Common myeloid progenitor, CD34-positive (primary cell): ENCODE measurements around the gene TMEM45B.
"Not testable (repeated sequence)": the region's sequence is repeated elsewhere in the genome, so short reads cannot be mapped to it uniquely, and the experiment has no call there.

ENCODE experiments used
- CTCF ChIA-PET: fragments of 350-600 bp; sonication (Branson Sonifier 250); formaldehyde crosslinking; loops from one replicate; lab custom pipeline; 2021; ENCODE audit warnings: antibody characterized with exemption; lab: Charles Lee
- POLR2A ChIA-PET: fragments of 350-600 bp; sonication (Branson Sonifier 250); formaldehyde crosslinking; loops from one replicate; lab custom pipeline; 2021; ENCODE audit warnings: antibody characterized with exemption; lab: Charles Lee
- DNase-seq, 3 donors: peaks; one replicate each; pipeline versions ENCODE4 v3.0.0 to v3.0.0-alpha.2; 2013
- H3K27ac ChIP-seq, 2 experiments: 1 replicate in 1 of 2; 2 replicates in 1 of 2; pipeline ENCODE4 v1.7.0; 2013; ENCODE audit warnings: inconsistent platforms in 2 of 2, low read length in 2 of 2, mild to moderate bottlenecking in 2 of 2, low read depth in 1 of 2, moderate library complexity in 1 of 2; ENCODE audit not compliant: severe bottlenecking in 2 of 2, insufficient read depth in 1 of 2, poor library complexity in 1 of 2
- H3K27me3 ChIP-seq, 5 experiments: replicated peaks in 2 of 5; 1 replicate in 3 of 5; 2 replicates in 2 of 5; pipeline versions ENCODE4 v1.6.1 to v1.7.0; 2013; ENCODE audit warnings: low read length in 4 of 5, mild to moderate bottlenecking in 2 of 5, moderate library complexity in 2 of 5, inconsistent platforms in 1 of 5; ENCODE audit not compliant: insufficient read depth in 5 of 5, control insufficient read depth in 4 of 5
- H3K36me3 ChIP-seq, 4 experiments: 1 replicate in 2 of 4; 2 replicates in 2 of 4; pipeline versions ENCODE4 v1.6.1 to v1.7.0; 2013; ENCODE audit warnings: low read length in 3 of 4, control low read depth in 1 of 4, mild to moderate bottlenecking in 1 of 4; ENCODE audit not compliant: control insufficient read depth in 4 of 4, insufficient read depth in 4 of 4
- H3K4me1 ChIP-seq, 4 experiments: 1 replicate in 3 of 4; 2 replicates in 1 of 4; pipeline versions ENCODE4 v1.6.1 to v1.7.1; 2013; ENCODE audit warnings: low read length in 3 of 4, mild to moderate bottlenecking in 3 of 4, control low read depth in 1 of 4, inconsistent platforms in 1 of 4, moderate library complexity in 1 of 4; ENCODE audit not compliant: control insufficient read depth in 4 of 4, insufficient read depth in 4 of 4; ENCODE audit errors: control extremely low read depth in 1 of 4
- H3K4me3 ChIP-seq, 7 experiments: 1 replicate in 4 of 7; 2 replicates in 3 of 7; pipeline versions ENCODE4 v1.5.1 to v1.7.0; 2013; ENCODE audit warnings: mild to moderate bottlenecking in 7 of 7, low read length in 6 of 7, moderate library complexity in 6 of 7, inconsistent platforms in 2 of 7, low read depth in 2 of 7, control low read depth in 1 of 7; ENCODE audit not compliant: insufficient read depth in 4 of 7, control insufficient read depth in 1 of 7; ENCODE audit errors: extremely low read depth in 1 of 7
- H3K9me3 ChIP-seq, 5 experiments: 1 replicate in 4 of 5; 2 replicates in 1 of 5; pipeline versions ENCODE4 v1.6.1 to v1.7.1; 2013; ENCODE audit warnings: low read length in 4 of 5, mild to moderate bottlenecking in 2 of 5, inconsistent platforms in 1 of 5, low read depth in 1 of 5, moderate library complexity in 1 of 5; ENCODE audit not compliant: control insufficient read depth in 4 of 5, insufficient read depth in 2 of 5; ENCODE audit errors: control extremely low read depth in 1 of 5
- WGBS: methylation state at CpG from one replicate; pipeline ENCODE4 v1.1.5; 2013; ENCODE audit not compliant: insufficient coverage; 5-methylcytosine and 5-hydroxymethylcytosine counted together

Gene TMEM45B

DNA sequence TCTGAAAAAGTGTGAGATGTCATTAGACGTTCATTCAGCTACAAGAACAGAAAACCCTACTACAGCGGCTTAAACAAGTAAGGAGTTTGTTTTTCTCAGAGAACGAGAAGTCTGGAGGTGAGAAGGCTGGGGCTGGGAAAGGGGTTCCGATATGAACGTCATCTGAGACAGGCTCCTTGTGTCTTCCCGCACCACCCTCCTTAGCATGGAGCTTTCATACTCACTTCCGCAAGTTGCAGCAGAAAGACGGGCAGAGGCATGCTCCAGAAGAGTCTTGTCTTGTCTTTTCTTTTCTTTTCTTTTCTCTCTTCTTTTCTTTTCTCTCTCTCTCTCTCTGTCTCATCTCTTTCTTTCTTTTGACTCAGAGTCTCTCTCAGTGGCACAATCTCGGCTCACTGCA is 3.6 kb downstream of the TMEM45B start:
- Histone ChIP-seq H3K4me1 (peaks cover 0 to 15% (median 7%) of the 10 kb centered on the region in 4 experiments), H3K4me3 (no peak overlapping the region), H3K9me3 (peaks cover 0 to 7% (median 4%) of the 10 kb centered on the region in 5 experiments), H3K27me3 (peaks cover 0 to 40% (median 15%) of the 10 kb centered on the region in 5 experiments), H3K36me3 (no peaks in the 10 kb centered on the region), H3K27ac (no peak overlapping the region)
- ChIA-PET POLR2A (interaction anchor here (0.7 kb wide), 1 partner anchor 762 kb away, joined by 3 read pairs; no protein-coding TSS in a partner anchor), CTCF (interaction anchor here (1.7 kb wide), 1 partner anchor 9 kb away, joined by 6 read pairs; no protein-coding TSS in a partner anchor)
- DNase-seq: no peak
- 81% methylated on average over 8 of the region's 9 CpGs for WGBS

DNA sequence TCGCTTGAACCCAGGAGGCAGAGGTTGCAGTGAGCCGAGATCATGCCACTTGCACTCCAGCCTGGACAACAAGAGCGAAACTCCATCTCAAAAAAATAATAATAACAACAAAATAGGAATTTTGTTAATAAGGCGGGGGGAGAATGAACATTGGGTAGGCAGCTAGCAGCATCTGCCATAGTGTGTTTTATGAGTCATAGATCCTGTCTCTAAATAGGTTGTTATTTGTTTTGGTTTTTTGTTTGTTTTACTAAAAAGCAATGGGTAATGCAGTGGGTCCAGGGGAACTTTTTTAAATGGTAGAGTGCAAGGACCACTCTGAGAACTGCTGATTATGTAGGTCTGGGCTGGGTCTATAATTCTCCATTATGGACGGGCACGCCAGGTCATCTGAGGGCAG is 4.6 kb downstream of the TMEM45B start:
- H3K4me3 ChIP-seq, H3K9me3 ChIP-seq, CTCF ChIA-PET, H3K27ac ChIP-seq, H3K36me3 ChIP-seq, POLR2A ChIA-PET, DNase-seq: not testable (repeated sequence)
- H3K4me1 ChIP-seq: peaks cover 0 to 15% (median 7%) of the 10 kb centered on the region in 4 experiments
- 100% methylated on average over 2 of the region's 6 CpGs for WGBS
- H3K27me3 ChIP-seq: peaks cover 0 to 30% (median 10%) of the 10 kb centered on the region in 5 experiments

- peaks cover 0 to 11% (median 6%) of the 10 kb centered on the region in 4 experiments for H3K4me1 ChIP-seq
- H3K27me3 ChIP-seq, DNase-seq, H3K4me3 ChIP-seq, H3K9me3 ChIP-seq, H3K27ac ChIP-seq, H3K36me3 ChIP-seq, POLR2A ChIA-PET: not testable (repeated sequence)
- WGBS: 97% methylated on average over 3 of the region's 4 CpGs
- CTCF ChIA-PET: interaction anchor here (0.6 kb wide), 1 partner anchor 11 kb away, joined by 4 read pairs; no protein-coding TSS in a partner anchor
Measured at GRCh38 chr11:129823281-129823680, 7.6 kb downstream of the TMEM45B start.

DNA sequence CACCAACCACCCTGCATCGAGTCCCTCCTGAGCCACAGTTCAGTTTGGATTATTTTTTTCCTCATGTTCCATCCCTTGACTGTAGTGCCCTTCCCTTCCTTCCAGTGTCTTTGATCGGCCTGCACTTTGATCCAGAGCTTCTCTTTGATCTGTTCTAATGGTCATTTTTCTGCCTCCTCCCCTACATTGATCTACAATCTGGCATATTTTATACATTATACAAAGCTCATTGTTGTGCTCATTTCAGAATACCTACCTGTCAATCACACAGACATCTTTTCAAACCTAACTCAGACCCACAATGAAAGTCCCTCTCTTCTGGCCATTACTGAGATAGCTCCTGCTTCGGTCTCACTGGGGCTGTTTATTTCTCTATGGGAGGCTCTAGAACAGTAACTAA is 8.2 kb downstream of the TMEM45B start:
- H3K4me3 ChIP-seq, H3K9me3 ChIP-seq, DNase-seq, H3K27ac ChIP-seq, H3K27me3 ChIP-seq, H3K36me3 ChIP-seq, POLR2A ChIA-PET: not testable (repeated sequence)
- H3K4me1 ChIP-seq: peaks cover 0 to 12% (median 11%) of the 10 kb centered on the region in 4 experiments
- 100% methylated on average over 1 of the region's 3 CpGs for WGBS
- CTCF ChIA-PET: interaction anchor here (0.6 kb wide), 1 partner anchor 11 kb away, joined by 4 read pairs; no protein-coding TSS in a partner anchor

GRCh38 chr11:129825380-129825779 is 9.7 kb downstream of the TMEM45B start:
- Histone ChIP-seq H3K4me3 (no peak overlapping the region), H3K27ac (no peak overlapping the region), H3K9me3 (no peaks in the 10 kb centered on the region), H3K36me3 (no peaks in the 10 kb centered on the region), H3K27me3 (no peaks in the 10 kb centered on the region), H3K4me1 (peaks cover 0 to 12% (median 8%) of the 10 kb centered on the region in 4 experiments)
- WGBS: 100% methylated on average over 2 of the region's 4 CpGs
- CTCF ChIA-PET: no interaction called here
- peak in 2 of 3 donors; percentile 40 to 55 for DNase-seq
- POLR2A ChIA-PET: no interaction called here

DNA sequence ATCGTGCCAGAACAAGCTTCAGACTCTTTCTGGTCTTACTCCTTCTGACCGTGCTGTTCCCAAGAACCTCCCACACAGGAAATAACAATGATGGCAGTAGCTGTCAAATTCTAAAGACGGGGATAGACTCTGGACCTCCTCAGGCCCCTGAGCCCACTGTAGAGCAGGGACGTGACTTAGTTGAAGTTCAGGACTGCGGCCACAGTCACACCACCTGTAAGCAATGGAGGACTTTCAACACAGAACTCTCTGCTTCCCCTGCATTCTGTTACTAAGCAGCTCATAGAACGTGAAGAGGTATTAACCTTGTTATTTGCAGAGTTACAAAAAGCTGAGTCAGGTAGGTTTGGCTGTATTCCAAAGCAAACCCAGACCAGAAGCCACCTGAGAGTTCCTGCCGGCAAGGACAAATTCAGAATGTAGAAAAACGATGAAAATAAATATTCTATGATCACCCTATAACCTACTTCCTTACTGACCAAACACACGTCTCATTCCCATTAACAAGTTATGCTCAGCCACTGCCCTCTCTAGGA is 12.7 kb downstream of the TMEM45B start:
- Histone ChIP-seq H3K4me3 (peak overlapping the region in 1 of 7 experiments; percentile 58), H3K27ac (peak overlapping the region in 1 of 2 experiments; percentile 4), H3K9me3 (no peaks in the 10 kb centered on the region), H3K36me3 (no peaks in the 10 kb centered on the region), H3K27me3 (no peaks in the 10 kb centered on the region), H3K4me1 (peaks cover 0 to 12% (median 8%) of the 10 kb centered on the region in 4 experiments)
- CTCF ChIA-PET: interaction anchor here (1.9 kb wide), 1 partner anchor 9 kb away, joined by 6 read pairs; no protein-coding TSS in a partner anchor
- peak; percentile 34 to 74 (median 72) for DNase-seq
- POLR2A ChIA-PET: no interaction called here
- 10% methylated on average over 2 of the region's 9 CpGs for WGBS

GRCh38 chr11:129829497-129829896 is 13.8 kb downstream of the TMEM45B start:
- H3K27ac ChIP-seq, DNase-seq, H3K9me3 ChIP-seq, H3K27me3 ChIP-seq, CTCF ChIA-PET, POLR2A ChIA-PET, H3K4me3 ChIP-seq, H3K36me3 ChIP-seq: not testable (repeated sequence)
- H3K4me1 ChIP-seq: peaks cover 0 to 12% (median 8%) of the 10 kb centered on the region in 4 experiments
